GM13977 (cell line): Measurements from ENCODE around the gene CFAP46.
"Not testable (repeated sequence)": the region's sequence is repeated elsewhere in the genome, so short reads cannot be mapped to it uniquely, and the experiment has no call there.

Source experiments
- DNase-seq: peaks from one replicate; pipeline ENCODE4 v3.0.0; 2012; ENCODE audit warnings: low spot score
- CTCF ChIP-seq: IDR thresholded peaks from 2 replicates; pipeline ENCODE4 v1.5.1; 2012; ENCODE audit warnings: mild to moderate bottlenecking, control low read depth; ENCODE audit not compliant: insufficient read depth; ENCODE audit errors: extremely low read depth, missing control alignments
- in situ Hi-C: fragments of 300-500 bp; cut with MboI; formaldehyde crosslinking; loops from one replicate; pipeline ENCODE4 v1.12.0; 2022; ENCODE audit warnings: low sequenced_read_pairs, low pct_unique_long_range_greater_than_20kb, mixed read lengths, inconsistent platforms; ENCODE audit not compliant: unreplicated experiment

CFAP46 gene

DNA sequence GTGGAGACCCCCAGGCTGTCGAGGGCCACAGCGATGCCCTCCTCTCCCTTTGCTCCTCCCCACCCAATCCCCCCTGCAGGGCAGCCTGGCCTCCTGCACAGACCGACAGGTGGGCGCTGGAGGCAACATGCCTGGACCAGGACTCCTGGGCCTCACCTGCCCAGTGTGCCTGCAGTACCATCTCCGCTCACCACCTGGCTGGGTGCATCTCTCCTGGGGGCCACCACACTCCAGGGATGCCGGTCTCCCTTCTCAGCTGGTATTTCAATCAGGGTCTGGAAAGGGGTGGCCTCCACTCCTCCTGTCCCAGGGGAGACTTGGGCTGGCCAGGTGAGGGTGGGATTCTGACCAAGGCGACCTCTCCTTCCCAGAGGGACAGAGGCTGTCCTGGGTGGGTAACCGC lies 17.2 kb upstream of the CFAP46 start:
- in situ Hi-C loops, result no loop called here
- DNase-seq, result no peak
- TF ChIP-seq CTCF, result no peak

DNA sequence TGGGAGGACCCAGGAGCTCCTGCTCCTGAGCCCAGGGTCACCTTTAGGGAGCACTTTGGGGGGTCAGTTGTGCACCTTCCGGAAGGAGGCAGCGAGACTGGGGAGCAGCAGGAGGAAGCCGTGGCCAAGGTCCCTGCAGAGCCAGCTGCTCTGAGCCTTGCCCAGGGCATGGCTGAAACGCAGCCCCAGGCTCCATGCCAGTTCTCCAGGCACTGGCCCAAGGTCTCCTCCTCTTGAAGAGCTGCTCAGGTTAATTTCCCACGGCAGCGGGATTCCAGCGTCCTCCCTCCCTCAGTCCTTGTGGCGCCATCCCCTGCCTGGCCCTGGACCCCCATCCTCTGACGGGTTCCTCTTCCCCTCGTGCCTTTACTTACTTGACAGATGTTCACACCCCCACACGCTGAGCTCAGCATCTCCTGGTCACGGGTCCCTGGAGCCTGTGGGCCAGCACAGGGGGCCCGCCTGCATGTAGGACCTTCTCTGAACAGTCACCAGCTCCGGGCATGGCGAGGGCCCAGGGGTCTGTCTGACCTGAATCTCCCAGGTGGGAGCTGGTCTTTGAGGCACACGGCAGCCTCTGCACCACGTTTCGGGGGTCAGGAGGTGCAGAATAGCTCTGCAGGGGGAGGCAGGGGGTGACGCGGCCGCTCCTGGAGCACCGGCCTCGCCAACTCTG lies 16.7 kb upstream of the CFAP46 start:
- DNase-seq, result no peak
- in situ Hi-C loops, result no loop called here
- TF ChIP-seq CTCF, result no peak

DNA sequence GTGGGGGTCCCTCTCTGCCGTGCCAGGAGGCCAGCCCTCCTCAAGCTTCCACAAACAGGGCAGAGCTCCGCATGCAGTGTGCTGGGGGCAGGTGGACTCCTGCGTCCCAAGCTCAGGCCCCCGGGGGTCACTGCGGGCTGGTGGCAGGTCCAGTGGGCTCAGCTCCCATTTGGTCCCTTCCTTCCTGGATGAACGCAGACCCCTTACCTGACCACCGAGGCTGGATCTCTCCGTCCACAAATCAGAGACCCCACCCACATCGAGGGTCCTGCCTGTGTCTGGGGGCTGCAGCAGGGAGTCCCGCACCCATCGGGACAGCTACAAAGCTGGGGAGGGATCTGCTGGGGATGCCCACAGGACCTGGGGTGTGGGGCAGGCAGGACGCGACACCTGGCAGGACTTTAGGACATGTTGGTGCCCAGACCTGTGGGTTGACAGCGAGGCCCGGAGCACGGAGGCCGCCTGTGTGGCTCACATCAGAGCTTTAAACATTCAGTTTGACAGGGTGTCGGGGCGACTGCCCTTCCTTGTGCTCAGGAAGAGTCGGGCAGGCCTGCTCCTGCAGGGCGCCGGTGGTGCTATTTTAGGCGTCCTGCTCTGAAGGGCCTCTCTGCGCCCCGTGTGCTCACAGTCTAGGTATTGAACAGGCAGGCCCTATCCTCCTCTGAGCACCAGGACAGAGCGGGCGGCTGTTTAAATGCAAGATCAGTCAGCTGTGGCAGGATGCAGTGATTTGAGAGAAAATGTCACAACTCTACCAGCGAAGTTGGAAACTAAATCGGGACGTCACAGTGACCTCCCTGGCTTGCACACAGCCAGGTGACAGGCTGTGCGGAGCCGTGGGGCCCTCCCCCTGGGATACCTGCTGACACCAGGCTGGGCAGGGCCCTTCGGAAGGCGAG lies 15.9 kb upstream of the CFAP46 start:
- in situ Hi-C loops, result no loop called here
- no peak for TF ChIP-seq CTCF
- DNase-seq, result no peak

DNA sequence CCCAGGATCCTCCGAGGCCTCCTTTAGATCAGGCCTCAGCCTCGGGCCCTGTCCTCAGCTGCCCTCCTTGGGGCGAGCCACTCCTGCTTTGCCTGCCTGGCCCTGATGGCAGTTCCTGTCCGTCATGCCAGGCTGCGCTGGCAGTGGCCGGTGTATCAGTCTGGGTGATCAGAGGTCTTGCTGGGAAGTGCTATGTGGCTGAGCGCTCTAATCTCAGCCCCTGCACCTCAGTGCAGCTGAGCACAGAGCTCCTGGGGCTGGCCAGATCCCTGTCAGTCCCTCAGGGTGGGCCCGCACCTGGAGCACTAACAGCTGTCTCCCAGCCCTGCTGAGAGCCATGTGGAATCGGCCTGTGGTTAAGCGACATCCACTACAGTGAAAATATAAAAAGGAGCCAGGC lies 14.8 kb upstream of the CFAP46 start:
- no peak for TF ChIP-seq CTCF
- in situ Hi-C loops, result no loop called here
- DNase-seq, result no peak

DNA sequence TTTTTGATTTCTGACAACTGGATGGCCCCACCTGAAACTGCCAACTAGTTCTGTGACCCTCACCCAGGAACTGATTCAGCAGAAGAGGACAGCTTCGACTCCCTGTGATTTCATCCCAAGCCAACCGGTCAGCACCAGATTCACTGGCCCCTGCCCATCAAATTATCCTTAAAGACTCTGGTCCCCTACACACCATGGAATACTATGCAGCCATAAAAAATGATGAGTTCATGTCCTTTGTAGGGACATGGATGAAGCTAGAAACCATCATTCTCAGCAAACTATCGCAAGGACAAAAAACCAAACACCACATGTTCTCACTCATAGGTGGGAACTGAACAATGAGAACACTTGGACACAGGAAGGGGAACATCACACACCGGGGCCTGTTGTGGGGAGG lies 13.9 kb upstream of the CFAP46 start:
- in situ Hi-C loops, DNase-seq: not testable (repeated sequence)

DNA sequence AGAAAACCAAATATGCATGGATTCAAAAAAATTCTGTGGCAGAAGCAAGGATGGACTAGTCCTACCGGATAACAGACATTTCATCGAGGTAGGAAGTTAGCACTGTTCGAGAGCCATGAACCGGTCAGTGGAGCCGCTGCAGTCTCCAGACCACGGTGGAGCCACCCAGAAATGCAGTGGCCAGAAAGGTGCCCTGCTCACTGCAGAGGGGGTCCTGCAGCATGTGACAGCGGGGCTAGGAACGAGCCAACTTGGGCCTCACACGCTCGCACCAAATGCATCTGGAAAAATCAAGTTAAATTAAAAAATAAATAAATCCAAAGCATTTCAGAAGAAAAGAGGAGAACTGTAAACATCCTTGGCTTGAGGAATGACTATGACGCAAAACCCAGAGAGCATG lies 13.1 kb upstream of the CFAP46 start:
- TF ChIP-seq CTCF, result no peak
- DNase-seq, result no peak
- in situ Hi-C loops, result no loop called here

- in situ Hi-C loops, result no loop called here
- DNase-seq, result no peak
- TF ChIP-seq CTCF, result no peak
Measured at GRCh38 chr10:132953428-132953827, 11.1 kb upstream of the CFAP46 start.
